GM19238 (cell line): ENCODE measurements around the gene LPIN2.
"Not testable (repeated sequence)": the region's sequence is repeated elsewhere in the genome, so short reads cannot be mapped to it uniquely, and the experiment has no call there.

Experiments
- DNase-seq: peaks from one replicate; pipeline ENCODE4 v3.0.0; 2011; ENCODE audit warnings: low spot score; ENCODE audit not compliant: insufficient read length

The LPIN2 gene

DNA sequence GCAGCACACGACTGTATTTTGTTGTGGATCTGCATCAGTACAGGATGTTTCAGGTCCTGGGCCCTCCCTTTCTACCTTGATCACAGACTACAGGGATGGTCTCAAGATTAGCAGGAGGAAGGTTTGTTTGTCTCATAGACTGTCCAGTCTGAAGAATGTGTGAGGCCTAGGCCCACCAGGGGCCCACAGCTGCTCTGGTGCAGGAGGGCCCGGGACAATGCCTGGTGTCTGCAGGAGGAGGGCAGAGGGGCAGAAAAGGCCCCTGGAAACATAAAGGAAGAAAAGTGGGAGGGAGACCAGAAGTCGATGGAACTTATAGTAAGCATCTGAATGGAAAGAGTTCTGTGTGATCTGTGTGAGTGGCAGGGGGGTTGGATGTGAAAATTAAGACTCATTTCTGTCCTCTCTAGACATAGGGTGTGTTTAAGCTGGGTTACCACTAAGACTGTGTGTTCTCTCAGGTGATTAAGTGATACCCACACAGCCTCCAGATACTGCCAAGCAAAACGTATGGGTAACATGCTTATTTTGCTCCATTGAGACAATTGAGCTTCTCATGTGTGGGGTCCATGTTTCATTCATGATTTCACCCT, 33.4 kb upstream of the LPIN2 start:
- no peak for DNase-seq

DNA sequence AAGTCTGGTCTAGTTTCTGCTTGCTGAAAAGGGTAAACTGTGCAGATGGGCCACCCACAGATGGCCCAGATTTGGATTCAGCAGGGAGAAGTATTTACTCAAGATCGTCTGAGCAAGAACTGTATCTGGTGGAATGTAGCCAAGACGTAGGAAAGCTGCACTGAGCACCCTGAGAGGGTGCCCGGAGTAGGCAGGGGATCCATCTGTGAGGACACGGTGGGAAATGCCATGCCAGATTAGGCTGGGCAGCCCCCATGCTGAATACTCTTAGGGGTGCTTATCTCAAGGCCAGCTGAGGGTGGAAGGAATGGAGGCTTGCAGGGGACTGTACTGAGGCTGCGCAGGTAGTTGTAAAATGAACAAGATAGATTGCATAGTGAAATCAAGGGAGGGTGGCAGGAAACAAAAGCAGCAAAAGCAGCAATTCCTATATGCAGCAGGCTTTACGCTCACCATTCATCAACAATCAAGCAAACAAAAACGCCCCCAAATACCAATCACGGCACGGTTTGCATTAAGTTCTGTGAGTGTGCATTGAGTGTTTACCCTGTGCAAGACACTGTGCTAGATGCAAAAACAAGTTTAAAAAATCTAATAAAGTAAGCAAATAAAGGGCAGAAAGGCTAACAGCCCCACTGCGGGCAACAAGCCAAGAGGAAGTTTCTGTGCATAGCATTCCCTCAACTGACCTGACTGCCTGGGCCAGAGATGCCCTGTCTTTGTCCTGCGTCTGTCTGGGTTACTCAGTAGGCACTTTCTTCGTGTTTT, 32.2 kb upstream of the LPIN2 start:
- no peak for DNase-seq

DNA sequence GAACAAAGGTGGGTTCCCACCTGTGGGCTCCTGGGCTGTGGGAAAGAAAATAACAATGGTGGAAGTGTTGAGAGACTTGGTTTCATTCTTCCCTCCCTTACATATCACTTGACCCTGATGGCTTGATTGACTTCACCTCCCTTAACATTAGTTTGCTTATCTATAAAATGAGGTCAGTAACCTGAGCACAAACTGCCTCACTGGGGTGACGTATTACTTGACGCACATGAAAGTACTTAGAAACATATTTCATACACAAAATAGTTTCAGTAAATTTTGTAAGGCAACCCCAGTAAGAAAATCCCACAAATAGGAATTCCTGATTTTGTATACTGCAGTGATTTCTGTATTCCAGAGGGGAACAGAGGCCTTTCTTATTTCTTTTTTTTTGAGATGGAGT, 29.4 kb upstream of the LPIN2 start:
- no peak for DNase-seq

DNA sequence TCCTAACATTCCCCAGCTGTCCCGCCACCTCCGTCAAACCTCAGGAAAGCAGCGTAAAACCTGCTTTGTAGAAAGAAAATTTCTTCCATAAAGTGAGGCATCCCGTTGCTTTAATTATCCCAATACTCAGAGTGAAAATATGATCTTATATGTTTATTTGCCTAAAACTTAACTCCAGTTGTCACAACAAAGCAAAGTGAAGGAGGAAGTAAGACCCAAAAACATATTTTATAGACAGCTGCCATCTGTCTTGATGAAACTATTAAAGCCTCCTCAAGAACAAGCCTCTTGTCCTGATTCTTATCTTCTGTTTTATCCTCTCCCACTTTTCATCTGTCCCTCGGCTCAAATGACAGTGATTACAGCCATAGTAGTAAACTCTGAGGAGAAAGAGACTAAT, 28.9 kb upstream of the LPIN2 start:
- no peak for DNase-seq

DNA sequence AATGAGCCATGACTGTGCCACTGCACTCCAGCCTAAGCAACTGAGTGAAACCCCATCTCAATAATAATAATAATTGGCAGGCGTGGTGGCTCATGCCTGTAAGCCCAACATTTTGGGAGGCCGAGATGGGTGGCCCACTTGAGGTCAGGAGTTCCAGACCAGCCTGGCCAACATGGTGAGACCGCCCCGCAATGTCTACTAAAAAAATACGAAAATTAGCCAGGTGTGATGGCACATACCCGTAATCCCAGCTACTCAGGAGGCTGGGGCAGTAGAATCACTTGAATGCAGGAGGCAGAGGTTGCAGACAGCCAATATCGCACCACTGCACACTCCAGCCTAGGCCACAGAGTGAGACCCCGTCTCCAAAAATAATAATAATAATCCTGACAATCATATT, 27.9 kb upstream of the LPIN2 start:
- no peak for DNase-seq

DNA sequence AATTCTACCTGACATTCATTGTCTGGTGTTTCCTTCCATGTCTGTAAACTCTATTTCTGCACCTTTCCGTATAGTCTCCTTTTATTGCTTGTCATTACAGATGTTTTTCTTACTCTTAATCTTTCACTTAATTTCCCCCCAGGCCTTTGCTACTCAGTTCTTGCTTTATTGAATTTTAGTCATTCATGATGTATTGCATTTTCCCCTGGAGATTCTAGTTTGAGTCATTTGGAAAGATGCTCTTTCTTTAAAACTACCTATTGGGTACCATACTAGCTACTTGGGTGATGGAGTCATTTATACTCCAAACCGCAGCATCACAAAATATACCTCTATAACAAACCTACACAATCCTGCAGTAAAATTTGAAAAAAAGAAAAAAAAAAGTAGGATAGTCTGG, 27.2 kb upstream of the LPIN2 start:
- no peak for DNase-seq

DNA sequence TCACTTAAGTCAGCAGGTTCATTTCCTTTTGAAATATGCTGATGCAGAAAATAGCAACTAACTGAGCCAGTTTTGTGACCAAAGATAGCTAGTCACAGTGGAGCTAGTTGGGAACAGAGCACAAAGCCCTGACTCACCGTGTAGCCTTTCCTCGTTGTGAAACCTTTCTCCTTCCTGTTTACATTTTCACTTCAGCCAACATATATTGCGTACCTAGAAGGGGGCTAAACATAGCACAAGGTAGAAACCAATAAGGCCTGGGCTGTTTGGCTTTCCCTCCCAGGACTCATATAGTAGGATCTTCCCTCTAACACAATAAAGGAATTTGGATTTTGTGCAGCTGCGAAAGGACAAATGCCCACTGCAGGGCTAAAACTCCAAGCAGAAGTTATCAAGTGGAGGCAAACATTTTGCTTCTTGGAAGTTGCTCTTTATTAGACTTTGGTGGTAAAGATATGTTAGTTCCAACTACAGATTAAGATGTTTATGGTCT, 24.5 kb upstream of the LPIN2 start:
- peak; percentile 59 for DNase-seq

DNA sequence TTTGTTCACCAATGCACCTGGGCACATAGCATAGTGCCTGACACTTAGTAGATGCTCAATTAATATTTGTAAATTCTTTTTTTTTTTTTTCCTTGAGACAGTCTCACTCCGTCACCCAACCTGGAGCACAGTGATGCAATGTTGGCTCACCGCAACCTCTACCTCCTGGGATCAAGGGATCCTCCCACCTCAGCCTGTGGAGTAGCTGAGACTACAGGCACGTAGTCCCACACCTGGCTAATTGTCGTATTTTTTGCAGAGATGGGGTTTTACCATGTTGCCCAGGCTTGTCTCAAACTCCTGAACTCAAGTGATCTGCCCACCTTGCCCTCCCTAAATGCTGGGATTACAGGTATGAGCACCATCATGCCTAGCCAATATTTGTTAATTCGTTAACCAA, 23.2 kb upstream of the LPIN2 start:
- no peak for DNase-seq

DNA sequence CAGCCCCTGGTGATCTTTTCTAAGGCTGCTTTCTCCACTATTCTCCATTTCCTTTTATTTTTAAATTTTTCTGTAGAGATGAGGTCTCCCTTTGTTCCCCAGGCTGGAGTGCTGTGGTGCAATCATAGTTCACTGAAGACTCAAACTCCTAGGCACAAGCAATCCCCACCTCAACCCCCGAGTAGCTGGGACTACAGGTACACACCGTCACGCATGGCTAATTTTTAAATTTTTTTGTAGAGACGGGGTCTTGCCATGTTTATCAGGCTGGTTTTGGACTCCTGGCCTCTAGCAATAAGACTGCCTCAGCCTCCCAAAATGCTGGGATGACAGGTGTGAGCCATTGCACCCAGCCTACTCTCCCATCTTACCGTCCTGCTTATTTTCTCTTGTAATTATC, 22.7 kb upstream of the LPIN2 start:
- no peak for DNase-seq

DNA sequence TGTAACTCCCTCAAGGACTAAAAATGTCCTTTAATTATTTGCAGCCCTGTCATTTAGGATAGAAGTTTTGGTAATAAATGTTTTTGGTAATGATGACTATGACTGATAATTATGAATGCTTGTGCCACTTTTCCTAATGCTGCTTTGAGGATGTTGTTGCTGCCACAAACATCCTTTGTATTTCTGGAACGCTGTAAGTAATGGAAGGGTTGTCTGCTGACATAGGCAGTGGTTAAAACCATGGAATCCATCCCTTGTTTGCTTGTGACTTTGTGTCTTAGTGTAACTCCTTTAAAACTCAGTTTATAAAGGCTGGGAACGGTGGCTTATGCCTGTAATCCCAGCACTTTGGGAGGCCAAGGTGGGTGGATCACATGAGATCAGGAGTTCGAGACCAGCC, 19.8 kb upstream of the LPIN2 start:
- DNase-seq: no peak

DNA sequence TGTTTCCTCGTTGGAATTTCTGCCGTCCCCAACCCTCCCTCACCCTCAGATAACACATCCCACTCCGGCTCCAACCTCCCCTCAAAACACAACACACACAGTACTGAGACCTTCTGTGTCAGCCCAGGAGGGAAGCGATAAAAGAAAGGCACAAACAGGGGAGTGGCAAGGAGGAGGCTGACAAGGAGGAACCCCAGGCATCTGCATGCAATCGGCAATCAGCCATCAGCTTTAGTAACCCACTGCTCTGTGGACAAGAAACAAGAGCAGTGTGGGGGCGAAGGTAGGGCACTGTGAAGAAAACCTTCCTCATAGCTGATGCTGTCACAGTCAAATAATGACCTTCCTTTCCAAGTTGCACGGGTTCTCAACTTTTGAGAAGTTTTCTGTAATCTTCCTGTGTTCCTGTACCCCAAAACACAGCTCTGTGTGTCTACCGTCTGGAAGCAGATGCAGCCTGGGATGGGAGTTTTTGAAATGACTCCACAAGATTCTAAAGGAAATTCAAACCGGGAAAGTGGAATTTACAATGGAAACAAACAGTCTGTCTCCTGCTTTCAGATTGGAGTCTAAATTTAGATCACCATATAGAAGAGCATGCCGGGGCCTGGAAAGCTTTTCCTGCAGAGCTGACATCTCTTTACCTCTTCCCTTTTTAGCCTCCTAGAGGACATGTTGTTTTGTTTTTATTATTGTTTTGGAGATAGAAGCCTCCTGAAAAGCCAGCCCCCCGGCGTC, 16.4 kb upstream of the LPIN2 start:
- no peak for DNase-seq

DNA sequence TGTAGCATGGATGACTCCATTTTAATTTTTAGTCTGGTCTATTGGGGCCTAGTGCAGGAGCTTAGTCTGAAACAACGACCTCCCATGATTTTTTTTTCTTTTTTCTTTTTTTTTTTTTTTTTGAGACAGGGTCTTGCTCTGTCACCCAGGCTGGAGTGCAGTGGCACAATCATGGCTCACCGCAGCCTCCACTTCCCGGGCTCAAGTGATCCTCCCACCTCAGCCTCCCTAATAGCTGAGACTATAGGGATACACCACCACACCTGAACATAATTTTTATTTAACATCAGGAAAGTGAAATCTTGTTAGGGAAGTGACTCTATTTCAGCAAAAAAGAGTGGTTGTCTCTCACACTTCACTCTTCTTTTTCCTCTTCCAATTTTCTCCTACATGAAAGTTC, 15.2 kb upstream of the LPIN2 start:
- DNase-seq: not testable (repeated sequence)

DNA sequence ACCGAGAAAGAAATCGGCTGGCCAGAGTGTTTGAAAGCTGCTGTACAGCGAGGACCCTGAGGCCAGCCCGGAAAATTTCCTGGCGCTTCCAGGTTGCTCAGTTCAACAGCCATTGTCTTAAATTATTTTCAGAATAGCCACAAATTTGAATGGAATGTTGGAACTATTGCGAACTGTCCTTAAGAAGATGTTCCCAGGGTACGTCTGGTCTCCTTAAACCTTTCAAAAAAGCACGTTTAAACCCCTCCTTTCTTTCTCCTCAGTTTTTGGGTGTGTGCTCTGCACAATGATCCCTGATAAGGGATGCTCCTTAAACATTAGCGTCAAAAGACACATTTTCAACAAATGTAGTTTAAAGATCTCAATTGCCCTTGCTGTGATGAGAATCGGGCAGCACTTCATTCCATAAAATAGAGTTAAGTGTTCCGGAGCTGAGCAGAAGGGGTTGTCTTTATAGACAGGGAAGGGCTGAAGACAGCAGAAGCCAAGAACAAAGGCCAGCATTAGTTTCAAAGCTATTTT, 14.5 kb upstream of the LPIN2 start:
- no peak for DNase-seq

DNA sequence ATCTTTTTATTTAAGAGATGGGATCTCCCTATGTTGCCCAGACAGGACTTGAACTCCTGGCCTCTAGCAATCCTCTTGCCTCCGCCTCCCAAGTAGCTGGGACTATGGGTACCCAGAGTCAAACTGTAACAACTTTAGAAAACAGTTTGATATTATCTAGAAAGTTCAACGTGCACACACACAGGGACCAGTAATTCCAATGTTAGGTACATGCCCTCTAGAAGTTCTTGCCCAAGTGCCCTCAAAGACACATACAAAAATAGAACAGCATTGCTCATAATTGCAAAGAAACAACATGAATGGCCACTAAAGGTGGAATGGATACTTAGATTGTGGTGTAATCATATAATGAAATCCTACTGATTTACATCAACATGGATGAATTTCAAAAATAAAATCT, 12.6 kb upstream of the LPIN2 start:
- no peak for DNase-seq

DNA sequence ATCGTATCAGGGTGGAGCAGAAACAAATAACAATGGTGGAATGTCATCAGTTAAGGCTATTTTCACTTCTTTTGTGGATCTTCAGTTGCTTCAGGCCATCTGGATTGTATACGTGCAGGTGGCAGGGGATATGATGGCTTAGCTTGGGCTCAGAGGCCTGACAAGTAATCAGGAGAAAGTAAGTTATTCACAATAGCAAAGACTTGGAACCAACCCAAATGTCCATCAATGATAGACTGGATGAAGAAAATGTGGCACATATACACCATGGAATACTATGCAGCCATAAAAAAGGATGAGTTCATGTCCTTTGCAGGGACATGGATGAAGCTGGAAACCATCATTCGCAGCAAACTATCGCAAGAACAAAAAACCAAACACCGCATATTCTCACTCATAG, 10.7 kb upstream of the LPIN2 start:
- not testable (repeated sequence) for DNase-seq

DNA sequence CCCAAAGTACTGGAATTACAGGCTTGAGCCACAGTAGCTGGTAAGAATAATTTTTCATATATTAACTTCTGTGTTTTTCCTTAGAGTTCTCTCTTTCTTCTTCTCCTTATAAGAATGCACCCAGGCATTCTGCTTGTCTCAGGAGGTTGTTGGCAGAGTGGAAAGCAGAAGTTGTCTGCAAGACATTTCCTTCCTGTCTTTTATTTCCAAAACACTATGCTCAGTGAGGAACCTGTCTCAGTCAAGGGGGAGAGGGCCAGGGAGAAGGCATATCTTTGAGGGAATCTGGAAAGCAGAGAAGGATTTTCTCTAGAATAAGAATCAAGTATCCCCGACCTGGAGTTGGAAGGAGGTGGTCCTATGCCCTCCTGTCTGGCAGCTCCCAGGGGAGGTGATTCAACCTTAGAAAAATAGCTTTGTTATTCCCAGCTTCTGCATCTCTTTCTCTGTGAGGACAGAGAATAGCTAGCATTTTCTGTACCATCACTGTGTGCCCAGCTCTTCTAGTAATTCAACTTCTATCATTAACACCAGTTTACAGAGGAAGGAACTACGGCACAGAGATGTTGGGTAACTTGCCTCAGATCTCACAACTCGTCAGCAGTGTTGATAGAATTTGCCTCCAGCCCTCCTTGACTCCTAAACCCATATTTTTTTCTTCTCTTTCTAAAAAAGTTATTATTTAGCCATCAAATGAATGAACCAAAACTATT, 3.8 kb upstream of the LPIN2 start:
- no peak for DNase-seq

DNA sequence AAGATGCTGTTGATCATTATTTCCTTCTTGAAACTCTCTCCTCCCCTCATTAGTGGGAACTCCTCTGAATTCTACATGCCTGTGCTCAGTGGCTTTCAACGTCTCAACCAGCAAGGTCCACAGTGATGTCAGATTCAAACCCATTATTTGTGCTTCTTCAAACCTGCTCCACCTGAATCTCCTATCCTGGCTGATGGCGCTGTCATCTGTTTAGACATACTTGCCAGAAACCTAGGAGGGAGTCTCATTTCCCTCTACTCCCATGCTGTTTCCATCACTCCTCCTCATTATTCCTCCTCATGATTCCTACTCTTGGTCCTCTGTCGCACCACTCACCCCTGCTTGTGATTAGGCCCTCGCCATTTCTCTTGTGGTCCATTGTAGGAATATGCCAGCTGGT, 2.9 kb upstream of the LPIN2 start:
- DNase-seq: no peak

DNA sequence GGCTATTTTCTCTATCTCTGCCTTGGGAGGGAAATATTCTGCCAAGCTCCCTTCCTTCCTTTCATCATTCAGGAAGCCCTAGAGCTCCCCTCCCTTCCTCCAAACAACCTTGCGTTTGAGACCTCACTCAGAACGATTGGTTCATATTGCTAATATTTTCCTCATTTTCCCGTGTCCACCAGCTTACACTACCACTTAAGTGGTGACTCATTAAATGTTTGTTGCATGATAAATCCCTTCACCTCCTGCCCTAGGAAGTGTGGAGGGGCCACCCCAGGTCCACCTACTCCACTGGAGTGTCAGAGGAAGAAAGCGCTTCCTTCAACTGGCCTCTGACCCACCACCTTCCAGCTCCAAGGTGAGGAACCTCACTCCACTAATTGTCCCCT, 2.3 kb upstream of the LPIN2 start:
- DNase-seq: no peak

DNA sequence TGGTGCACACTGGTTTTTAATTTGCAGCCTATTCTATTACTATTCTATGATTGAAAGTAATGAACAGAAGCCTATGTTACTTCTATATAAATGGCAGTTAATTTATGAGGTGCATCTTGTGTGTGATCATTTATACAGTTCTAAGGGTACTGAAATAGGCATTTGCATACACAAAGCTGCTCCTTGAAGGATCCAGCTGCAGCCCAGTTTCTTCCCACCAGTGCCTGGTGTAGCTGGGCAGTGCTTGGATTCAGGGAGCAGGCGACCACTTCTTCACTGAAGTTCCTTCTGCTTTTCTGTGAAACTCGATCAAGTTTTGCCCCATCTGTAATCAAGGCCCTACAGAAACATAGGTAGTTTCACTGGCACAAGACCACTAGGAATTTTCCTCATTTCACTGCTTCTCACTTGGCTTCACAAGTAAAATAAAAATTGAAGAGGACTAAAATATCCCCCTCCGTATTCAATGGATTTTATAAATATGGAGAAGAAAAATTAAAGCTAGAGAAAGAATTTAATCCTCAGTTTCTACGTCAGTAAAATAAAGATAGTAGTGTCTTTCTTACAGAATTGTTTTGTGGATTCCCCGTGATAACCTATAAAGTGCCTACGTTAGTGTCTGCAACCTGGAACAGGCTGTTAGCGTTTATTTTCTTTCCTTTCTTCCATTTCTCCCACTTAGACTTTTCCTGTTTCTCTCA, 1.7 kb upstream of the LPIN2 start:
- DNase-seq: no peak

DNA sequence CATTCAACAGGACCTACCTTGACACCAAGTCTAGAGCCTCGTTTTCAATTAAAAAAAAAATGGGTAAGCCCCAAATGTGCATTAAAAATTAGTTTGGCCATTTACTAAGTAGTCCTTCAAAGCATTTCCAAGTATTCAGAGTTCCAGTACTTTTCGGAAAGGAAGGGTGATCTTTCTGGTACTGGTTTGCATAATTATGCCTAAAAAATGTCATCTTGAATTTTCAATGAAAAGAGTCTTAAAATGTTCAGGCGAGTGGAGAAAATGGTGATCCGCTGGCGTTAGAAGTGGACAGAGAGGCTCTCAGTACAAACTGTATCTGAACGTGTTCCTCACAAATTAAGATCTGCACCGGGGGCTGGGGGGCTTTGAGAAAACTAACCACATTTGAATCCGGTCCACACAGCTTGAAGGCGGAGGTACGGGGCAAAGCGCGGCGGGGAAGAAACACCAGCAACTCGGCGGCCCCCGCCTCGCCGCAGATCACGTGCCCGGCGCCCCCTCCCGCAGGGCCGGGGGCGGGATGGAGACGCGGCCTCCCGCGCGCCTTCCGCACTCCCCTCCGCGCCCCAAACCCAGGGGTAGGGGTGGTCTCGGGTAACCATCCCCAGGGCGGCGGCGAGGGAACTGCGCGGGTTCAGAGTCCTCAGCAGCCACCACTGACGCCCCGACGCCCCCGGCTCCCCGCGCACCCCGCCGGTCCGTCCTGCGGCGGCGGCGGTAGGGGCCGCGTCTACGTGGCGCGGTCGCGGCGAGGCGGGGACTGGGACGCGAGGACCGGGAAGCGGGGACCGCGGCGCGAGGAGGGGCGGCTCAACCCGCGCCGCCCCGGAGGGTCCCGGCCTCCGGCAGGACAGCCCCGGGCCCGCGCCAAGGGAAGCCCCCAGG, 564 bp downstream of the LPIN2 start:
- peak; percentile 32 for DNase-seq
